HL-60/S4 treated with retinoic acid at 250 ng/mL for 4 days and 3 days (cell line): Measurements from ENCODE around the gene CBFA2T3.

Experiments used
- in situ Hi-C: fragments of 300-500 bp; cut with MboI; formaldehyde crosslinking; loops from 2 replicates; pipeline ENCODE4 v1.7.0; 2022; ENCODE audit warnings: low sequenced_read_pairs

Gene CBFA2T3

GRCh38 chr16:88828711-88829110 is 148.3 kb downstream of the CBFA2T3 start:
- in situ Hi-C loops: no loop called here

- in situ Hi-C loops: no loop called here
Observed at GRCh38 chr16:88827727-88828126, 149.3 kb downstream of the CBFA2T3 start.

DNA sequence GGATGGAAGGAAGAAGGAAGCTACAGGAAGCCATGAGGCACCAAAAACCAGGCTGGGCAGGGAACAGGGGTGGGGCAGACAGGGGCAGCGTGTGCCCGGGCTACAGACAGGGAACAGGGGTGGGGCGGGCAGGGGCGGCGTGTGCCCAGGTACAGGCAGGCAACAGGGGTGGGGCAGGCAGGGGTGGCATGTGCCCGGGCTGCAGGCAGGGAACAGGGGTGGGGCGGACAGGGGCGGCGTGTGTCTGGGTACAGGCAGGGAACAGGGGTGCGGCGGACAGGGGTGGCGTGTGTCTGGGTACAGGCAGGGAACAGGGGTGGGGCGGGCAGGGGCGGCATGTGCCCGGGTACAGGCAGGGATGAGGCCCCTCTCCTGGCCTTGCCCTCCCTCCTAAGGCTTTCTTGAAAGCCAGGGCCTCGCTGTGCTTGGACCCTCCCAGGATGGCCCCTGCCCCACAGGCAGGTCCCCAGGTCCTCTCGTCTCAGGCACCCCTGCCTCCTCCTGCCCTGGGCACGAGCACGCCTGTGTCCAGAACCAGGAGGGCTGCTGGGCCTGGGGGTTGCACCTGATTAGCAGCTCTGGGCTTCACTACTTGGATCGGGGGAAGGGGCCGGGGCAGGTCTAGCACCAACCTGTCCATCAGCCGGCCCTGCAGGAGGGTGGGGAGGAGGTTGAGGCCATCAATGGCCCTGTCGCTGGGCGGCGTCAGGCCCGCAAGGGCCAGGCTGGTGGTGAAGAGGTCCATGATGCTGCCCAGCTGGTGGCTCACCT is 150.8 kb downstream of the CBFA2T3 start:
- in situ Hi-C loops: no loop called here

GRCh38 chr16:88825146-88825545 is 151.9 kb downstream of the CBFA2T3 start:
- in situ Hi-C loops: no loop called here
